SK-N-MC (cell line): Measurements from ENCODE around the gene OR2A5.

Source experiments
- EZH2 ChIP-seq: fragments of 200-600 bp; sonication (generic); IDR thresholded peaks from one replicate; pipeline ENCODE4 v1.6.1; 2017; ENCODE audit warnings: antibody characterized with exemption
- POLR2AphosphoS5 ChIP-seq: IDR thresholded peaks from 2 replicates; pipeline ENCODE4 v1.6.1; 2012; ENCODE audit warnings: mild to moderate bottlenecking, low read depth, low read length, borderline replicate concordance

DNA sequence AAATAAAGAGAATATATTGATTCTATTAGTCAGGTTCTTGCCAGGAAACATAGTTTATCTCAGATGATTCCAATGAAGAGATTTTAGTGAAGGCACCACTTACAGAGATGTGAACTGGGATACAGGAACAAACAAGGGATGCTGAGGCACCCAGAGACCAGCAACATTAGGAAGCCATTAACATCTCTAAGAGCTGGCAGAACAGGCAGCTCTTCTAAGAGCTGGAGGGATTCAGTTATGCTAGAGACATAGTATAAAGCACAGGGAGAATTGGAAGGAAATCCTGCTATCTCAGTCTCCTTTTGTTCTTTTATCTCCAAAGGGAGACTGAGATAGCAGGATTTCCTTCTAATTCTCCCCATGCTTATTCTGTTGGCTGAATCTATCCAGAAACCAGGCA lies 26.6 kb upstream of the OR2A5 start:
- TF ChIP-seq POLR2AphosphoS5 (no peak), EZH2 (no peak)
